NCI-H1694 (cell line): ENCODE measurements around the gene ADGRE3.
"Not testable (repeated sequence)": the region's sequence is repeated elsewhere in the genome, so short reads cannot be mapped to it uniquely, and the experiment has no call there.

ENCODE experiments used
- DNase-seq: peaks from one replicate; lab custom pipeline; 2025; lab: John Stamatoyannopoulos, UW

ADGRE3 gene

GRCh38 chr19:14670408-14670807 is 4.2 kb downstream of the ADGRE3 start:
- DNase-seq, result no peak

GRCh38 chr19:14669940-14670339 is 4.7 kb downstream of the ADGRE3 start:
- no peak for DNase-seq

DNA sequence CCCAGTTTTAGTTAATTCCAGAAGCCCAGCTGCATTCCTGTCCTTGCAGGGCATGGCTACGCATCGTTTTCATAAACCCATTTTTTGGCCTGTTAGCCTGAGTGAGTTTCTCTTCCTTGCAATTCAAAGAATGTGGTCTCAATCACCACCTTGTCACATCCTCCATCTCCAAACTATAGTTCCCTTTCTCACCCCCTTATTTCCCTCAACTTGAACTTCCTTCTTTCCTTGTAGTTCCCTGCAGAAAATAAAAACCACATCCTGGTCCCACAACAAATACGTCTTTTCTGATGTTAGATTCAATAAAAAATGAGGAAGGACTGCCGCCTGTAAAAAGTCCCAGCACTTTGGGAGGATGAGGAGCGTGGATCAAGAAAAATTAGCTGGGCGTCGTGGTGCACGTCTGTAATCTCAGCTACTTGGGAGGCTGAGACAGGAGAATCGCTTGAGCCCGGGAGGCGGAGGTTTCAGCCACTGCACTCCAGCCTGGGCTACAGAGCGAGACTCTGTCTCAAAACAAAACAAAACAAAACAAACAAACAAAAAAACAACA is 13.2 kb downstream of the ADGRE3 start:
- DNase-seq, result no peak

DNA sequence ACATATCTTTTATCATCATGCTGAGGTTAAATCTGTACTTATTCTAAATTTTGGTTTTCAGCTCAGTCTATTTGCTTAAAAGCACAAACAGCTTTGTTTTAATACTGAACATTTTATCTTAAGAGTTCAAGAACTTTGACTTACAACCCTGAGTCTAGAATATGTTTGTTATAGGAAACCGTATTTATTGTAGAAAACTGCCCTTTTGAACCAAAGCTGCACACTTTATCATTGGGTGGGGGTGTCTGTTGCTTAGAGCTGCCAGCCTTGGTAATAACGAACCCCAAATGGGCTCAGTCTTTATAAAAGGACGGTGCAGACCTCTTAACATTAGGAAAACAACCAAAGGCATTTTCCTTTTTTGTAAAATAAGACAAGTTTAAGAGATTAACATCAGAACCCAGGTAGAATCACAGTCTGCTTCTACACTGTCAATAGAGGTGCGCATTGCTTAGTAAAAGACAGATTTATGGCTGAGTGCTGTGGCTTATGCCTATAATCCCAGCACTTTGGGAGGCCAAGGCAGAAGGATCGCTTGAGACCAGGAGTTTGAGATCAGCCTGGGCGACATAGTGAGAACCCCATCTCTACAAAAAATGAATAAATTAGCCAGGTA is 14.7 kb downstream of the ADGRE3 start:
- DNase-seq, result no peak

DNA sequence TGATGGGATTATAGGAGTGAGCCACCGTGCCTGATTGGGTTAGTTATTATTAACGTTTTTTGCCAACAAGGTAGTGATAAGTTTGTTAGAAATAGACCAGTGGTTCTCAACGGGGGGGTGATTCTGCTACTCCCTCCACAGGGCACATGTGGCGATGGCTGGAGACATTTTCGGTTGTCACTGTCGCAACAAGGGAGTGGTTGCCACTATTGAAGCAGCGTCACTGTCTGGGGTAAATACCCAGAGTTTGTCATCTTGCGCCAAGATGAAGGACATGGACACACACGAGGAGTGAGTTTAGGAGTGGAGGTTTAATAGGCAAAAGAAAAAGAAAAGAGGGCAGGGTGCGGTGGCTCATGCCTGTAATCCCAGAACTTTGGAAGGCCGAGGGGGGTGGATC is 18.9 kb downstream of the ADGRE3 start:
- no peak for DNase-seq

- no peak for DNase-seq
Observed at GRCh38 chr19:14654786-14655560, 19.7 kb downstream of the ADGRE3 start.

GRCh38 chr19:14650161-14650560 is 24.5 kb downstream of the ADGRE3 start:
- no peak for DNase-seq

- DNase-seq, result no peak
Observed at GRCh38 chr19:14649020-14649419, 25.6 kb downstream of the ADGRE3 start.

- no peak for DNase-seq
Observed at GRCh38 chr19:14648506-14648905, 26.1 kb downstream of the ADGRE3 start.

GRCh38 chr19:14639536-14640277 is 34.9 kb downstream of the ADGRE3 start:
- no peak for DNase-seq

GRCh38 chr19:14632286-14632685 is 42.4 kb downstream of the ADGRE3 start:
- no peak for DNase-seq

DNA sequence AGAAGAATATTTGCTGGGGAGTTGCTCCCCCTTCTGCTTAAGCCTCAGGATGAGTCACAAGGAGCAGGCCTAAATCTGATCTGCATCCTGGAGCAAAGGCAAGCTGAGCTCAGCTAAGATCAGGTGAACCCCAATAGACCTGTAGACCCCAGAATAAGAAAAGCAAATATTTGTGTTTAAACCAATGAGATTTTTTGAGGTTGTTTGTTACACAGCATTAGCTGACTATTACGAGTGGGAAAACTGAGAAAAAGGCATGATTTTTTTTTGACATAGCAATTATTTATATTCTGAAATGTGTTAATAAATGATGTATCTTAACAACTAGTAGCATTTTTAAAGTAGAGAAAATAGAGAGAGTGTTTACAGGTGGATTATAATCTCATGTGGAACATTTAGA is 45.1 kb downstream of the ADGRE3 start:
- no peak for DNase-seq

DNA sequence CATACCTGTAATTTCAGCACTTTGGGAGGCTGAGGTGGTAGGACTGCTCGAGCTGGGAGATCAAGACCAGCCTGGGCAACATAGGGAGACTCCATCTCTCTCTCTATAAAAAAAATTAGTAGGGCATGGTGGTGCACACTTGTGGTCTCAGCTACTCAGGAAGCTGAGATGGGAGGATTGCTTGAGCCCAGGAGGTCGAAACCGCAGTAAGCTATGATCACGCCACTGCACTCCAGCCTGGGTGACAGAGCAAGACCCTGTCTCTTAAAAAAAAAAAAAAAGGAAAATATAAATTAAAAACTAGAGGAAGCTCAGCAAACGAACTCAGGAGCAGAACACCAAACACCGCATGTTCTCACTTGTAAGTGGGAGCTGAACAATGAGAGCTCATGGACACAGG is 50.2 kb downstream of the ADGRE3 start:
- not testable (repeated sequence) for DNase-seq

- no peak for DNase-seq
Observed at GRCh38 chr19:14619404-14619803, 55.2 kb downstream of the ADGRE3 start.

DNA sequence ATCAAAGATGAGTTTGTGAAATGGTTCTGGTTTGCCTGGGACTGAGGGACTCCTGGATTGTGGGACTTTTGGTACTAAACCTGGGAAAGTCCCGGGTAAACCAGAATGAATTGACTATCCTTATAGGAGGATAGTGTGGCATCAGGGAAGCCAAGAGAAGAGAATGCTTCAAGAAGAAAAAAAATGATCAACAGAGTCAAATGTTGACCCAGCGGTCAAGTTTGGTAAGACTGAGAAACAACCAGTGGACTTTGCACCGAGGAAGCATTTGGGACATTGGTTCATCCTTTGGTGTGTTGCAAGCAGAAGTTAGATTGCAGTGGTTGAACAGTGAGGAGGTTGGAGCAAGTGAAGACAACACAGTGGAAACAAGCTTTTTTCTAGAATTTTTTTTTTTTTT is 58.2 kb downstream of the ADGRE3 start:
- DNase-seq, result no peak

DNA sequence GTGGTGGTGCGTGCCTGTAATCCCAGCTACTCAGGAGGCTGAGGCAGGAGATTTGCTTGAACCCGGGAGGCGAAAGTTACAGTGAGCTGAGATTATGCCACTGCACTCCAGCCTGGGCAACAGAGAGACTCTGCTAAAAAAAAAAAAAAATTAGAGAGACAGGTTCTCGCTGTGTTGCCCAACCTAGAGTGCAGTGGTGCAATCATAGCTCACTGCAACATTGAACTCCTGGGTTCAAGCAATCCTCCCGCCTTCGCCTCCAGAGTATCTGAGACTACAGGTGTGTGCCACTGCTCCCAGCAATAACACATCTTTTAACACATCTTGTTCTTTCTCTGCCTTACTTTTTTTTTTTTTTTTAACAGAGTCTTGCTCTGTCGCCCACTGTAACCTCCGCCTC is 59.0 kb downstream of the ADGRE3 start:
- DNase-seq, result no peak

DNA sequence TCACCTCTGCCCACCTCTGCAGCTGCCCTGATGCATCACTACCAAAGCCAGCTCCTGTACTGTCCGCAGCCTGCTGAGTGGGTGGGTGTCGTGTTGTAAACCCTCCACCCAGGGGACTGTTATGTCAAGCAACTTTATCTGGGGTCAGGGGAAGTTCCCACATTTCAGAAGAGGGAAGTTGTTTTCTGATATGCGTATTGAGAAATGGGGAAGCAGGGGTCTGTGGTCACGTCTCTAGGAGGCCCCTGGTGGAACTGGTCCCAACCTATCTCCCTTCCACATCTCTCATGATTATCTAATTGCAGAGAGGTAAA is 60.6 kb downstream of the ADGRE3 start:
- DNase-seq, result no peak

GRCh38 chr19:14613399-14614098 is 61.1 kb downstream of the ADGRE3 start:
- not testable (repeated sequence) for DNase-seq

GRCh38 chr19:14612657-14613056 is 62.0 kb downstream of the ADGRE3 start:
- no peak for DNase-seq

DNA sequence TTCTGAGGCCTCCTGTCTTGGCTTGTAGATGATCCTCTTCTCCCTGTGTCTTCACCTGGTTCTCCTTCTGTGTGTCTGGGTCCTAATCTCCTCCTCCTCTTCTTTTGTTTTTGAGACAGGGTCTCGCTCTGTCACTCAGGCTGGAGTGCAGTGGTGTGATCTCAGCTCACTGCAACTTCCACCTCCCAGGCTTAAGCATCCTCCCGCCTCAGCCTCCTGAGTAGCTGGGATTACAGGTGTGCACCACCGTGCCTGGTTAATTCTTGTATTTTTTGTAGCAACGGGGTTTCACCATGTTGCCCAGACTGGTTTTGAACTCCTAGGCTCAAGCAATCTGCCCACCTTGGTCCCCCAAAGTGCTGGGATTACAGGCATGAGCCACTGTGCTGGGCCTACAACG is 62.4 kb downstream of the ADGRE3 start:
- DNase-seq, result not testable (repeated sequence)

DNA sequence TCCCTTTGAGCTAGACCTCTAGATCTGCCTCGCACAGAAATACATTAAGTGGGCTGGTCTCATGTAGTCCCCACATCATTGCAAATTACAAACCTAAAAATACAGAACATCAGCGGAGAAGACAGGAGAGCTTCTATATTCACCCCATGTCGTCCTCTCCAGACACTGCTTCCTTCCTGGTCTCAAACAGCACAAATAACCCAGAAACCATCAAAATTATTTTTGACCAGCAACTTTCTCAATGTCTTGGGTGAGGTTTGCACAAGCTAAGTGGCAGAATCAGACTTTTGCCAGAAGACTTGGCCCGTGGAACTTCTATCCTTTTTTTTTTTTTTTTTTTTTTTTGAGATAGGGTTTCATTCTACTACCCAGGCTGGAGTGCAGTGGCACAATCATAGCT is 63.6 kb downstream of the ADGRE3 start:
- DNase-seq, result no peak

GRCh38 chr19:14606627-14607026 is 68.0 kb downstream of the ADGRE3 start:
- no peak for DNase-seq
